Common myeloid progenitor, CD34-positive (primary cell): Measurements from ENCODE around the gene CNPPD1.

ENCODE experiments used
- CTCF ChIA-PET: fragments of 350-600 bp; sonication (Branson Sonifier 250); formaldehyde crosslinking; loops from one replicate; lab custom pipeline; 2021; ENCODE audit warnings: antibody characterized with exemption; lab: Charles Lee
- POLR2A ChIA-PET: fragments of 350-600 bp; sonication (Branson Sonifier 250); formaldehyde crosslinking; loops from one replicate; lab custom pipeline; 2021; ENCODE audit warnings: antibody characterized with exemption; lab: Charles Lee
- DNase-seq, 3 donors: peaks; one replicate each; pipeline versions ENCODE4 v3.0.0 to v3.0.0-alpha.2; 2013
- H3K27ac ChIP-seq, 2 experiments: 1 replicate in 1 of 2; 2 replicates in 1 of 2; pipeline ENCODE4 v1.7.0; 2013; ENCODE audit warnings: inconsistent platforms in 2 of 2, low read length in 2 of 2, mild to moderate bottlenecking in 2 of 2, low read depth in 1 of 2, moderate library complexity in 1 of 2; ENCODE audit not compliant: severe bottlenecking in 2 of 2, insufficient read depth in 1 of 2, poor library complexity in 1 of 2
- H3K27me3 ChIP-seq, 5 experiments: replicated peaks in 2 of 5; 1 replicate in 3 of 5; 2 replicates in 2 of 5; pipeline versions ENCODE4 v1.6.1 to v1.7.0; 2013; ENCODE audit warnings: low read length in 4 of 5, mild to moderate bottlenecking in 2 of 5, moderate library complexity in 2 of 5, inconsistent platforms in 1 of 5; ENCODE audit not compliant: insufficient read depth in 5 of 5, control insufficient read depth in 4 of 5
- H3K36me3 ChIP-seq, 4 experiments: 1 replicate in 2 of 4; 2 replicates in 2 of 4; pipeline versions ENCODE4 v1.6.1 to v1.7.0; 2013; ENCODE audit warnings: low read length in 3 of 4, control low read depth in 1 of 4, mild to moderate bottlenecking in 1 of 4; ENCODE audit not compliant: control insufficient read depth in 4 of 4, insufficient read depth in 4 of 4
- H3K4me1 ChIP-seq, 4 experiments: 1 replicate in 3 of 4; 2 replicates in 1 of 4; pipeline versions ENCODE4 v1.6.1 to v1.7.1; 2013; ENCODE audit warnings: low read length in 3 of 4, mild to moderate bottlenecking in 3 of 4, control low read depth in 1 of 4, inconsistent platforms in 1 of 4, moderate library complexity in 1 of 4; ENCODE audit not compliant: control insufficient read depth in 4 of 4, insufficient read depth in 4 of 4; ENCODE audit errors: control extremely low read depth in 1 of 4
- H3K4me3 ChIP-seq, 7 experiments: 1 replicate in 4 of 7; 2 replicates in 3 of 7; pipeline versions ENCODE4 v1.5.1 to v1.7.0; 2013; ENCODE audit warnings: mild to moderate bottlenecking in 7 of 7, low read length in 6 of 7, moderate library complexity in 6 of 7, inconsistent platforms in 2 of 7, low read depth in 2 of 7, control low read depth in 1 of 7; ENCODE audit not compliant: insufficient read depth in 4 of 7, control insufficient read depth in 1 of 7; ENCODE audit errors: extremely low read depth in 1 of 7
- H3K9me3 ChIP-seq, 5 experiments: 1 replicate in 4 of 5; 2 replicates in 1 of 5; pipeline versions ENCODE4 v1.6.1 to v1.7.1; 2013; ENCODE audit warnings: low read length in 4 of 5, mild to moderate bottlenecking in 2 of 5, inconsistent platforms in 1 of 5, low read depth in 1 of 5, moderate library complexity in 1 of 5; ENCODE audit not compliant: control insufficient read depth in 4 of 5, insufficient read depth in 2 of 5; ENCODE audit errors: control extremely low read depth in 1 of 5
- WGBS: methylation state at CpG from one replicate; pipeline ENCODE4 v1.1.5; 2013; ENCODE audit not compliant: insufficient coverage; 5-methylcytosine and 5-hydroxymethylcytosine counted together

The CNPPD1 gene

DNA sequence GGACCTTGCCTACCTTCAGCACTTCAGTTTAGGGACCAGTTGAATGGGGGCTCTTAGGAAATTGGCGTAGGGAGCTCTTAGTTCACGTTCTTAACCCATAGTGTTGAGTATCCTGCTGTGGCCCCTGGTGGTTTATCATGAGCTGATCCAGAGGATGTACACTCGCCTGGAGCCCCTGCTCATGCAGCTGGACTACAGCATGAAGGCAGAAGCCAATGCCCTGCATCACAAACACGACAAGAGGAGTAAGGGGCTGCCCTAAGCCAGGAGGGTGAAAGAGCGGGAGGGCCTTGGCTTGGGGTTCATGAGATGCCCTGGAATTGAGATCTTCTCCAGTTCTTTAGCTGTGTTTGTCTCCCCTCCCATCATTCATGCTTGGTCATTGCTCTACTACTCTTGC lies 4.2 kb upstream of the CNPPD1 start:
- WGBS = 90% methylated on average over 4 of the region's 5 CpGs
- Histone ChIP-seq H3K4me3 (no peak overlapping the region), H3K27ac (peak overlapping the region in 1 of 2 experiments; percentile 8), H3K4me1 (peaks cover 7 to 62% (median 44%) of the 10 kb centered on the region in 4 experiments), H3K27me3 (no peaks in the 10 kb centered on the region), H3K9me3 (no peaks in the 10 kb centered on the region), H3K36me3 (peaks cover 10 to 58% (median 50%) of the 10 kb centered on the region in 4 experiments)
- DNase-seq = no peak
- ChIA-PET POLR2A (no interaction called here), CTCF (interaction anchor here (0.8 to 7.4 kb wide), 10 partner anchors 10 to 97 kb away, joined by 3 to 84 read pairs (median 4); partner anchors contain the start of genes SLC23A3 and ZFAND2B)

DNA sequence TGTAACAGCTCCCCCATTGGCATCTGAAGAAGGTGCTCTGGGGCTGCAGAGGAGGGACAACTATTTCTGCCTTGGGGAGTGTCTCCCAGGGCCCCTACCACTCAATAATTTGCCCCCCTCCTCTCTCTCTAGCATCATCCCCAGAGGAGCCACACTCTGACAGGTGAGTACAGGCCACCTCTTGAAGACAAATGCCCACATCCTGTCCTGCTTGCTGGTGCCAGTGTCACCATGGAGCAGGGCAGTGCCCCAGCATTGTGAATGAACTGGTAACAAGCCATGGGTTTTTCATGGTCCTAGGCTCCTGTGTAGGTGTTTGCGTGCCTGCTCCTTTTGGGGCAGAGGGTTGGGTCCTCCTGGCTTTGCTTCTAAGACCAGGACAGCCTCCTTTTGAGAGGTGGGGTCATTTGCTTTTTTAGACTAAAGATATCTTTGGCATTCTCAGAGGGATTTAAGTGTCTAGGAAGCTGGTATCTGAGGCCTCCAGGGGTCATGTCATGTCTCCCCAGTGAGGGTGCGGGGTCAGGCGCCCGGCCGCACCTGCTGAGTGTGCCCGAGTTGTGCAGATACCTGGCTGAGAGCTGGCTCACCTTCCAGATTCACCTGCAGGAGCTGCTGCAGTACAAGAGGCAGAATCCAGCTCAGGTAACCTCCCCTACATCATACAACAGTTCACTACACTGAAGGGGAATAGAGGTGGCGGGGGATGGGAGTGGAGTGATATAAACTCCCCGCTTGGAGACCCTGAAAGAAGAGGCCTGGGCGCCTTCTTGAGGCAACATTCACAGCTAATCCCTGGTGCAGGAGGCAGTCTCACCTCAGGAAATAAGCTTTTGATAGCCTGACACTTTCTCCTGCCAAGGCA lies 3.1 kb upstream of the CNPPD1 start:
- no peak for DNase-seq
- POLR2A ChIA-PET = interaction anchor here (0.6 kb wide), 1 partner anchor 32 kb away, joined by 4 read pairs; no protein-coding TSS in a partner anchor
- Histone ChIP-seq H3K9me3 (no peaks in the 10 kb centered on the region), H3K27ac (no peak overlapping the region), H3K36me3 (peaks cover 12 to 53% (median 49%) of the 10 kb centered on the region in 4 experiments), H3K4me3 (peak overlapping the region in 4 of 7 experiments; percentile 75 to 95 (median 88)), H3K27me3 (no peaks in the 10 kb centered on the region), H3K4me1 (peaks cover 12 to 69% (median 51%) of the 10 kb centered on the region in 4 experiments)
- 99% methylated on average over 6 of the region's 9 CpGs for WGBS
- CTCF ChIA-PET = interaction anchor here (0.8 to 7.4 kb wide), 9 partner anchors 9 to 30 kb away, joined by 3 to 84 read pairs (median 4); partner anchors contain the start of genes SLC23A3 and ZFAND2B

DNA sequence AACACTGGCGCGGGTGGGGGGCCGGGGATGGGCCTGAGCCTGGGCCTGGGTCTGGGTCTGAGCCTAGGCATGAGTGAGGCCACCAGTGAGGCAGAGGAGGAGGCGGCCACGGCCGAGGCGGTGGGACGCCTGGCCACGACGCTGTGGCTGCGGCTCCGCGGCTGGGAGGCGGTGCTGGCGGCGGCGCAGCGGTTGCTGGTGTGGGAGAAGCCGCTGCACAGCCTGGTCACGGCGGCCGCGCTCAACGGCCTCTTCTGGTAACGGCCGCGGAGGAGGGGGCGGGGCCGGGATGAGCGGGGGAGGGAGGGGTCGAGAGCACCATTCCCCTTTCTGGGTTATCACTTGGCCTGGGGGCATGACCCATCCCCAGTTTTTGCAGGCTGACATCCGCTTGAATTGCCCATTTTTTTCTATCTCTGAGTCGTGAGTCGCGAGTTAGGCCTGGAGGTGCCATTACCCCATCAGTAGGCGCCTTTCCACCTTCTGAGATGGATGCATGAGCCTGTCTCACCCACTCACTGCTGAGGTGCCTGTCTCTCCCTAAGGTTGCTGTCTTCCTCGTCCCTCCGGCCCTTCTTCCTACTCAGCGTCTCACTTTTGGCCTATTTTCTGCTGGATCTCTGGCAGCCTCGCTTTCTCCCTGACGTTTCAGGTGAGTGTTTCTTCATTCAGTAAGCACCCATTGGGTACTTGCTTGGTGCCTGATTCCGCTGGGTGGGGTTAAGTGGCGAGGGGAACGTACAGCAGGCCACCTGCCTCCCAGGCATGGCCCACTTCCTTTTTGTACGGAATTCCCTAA lies 1.9 kb upstream of the CNPPD1 start:
- CTCF ChIA-PET = interaction anchor here (0.9 to 7.4 kb wide), 6 partner anchors 7 to 31 kb away, joined by 3 to 84 read pairs (median 22); partner anchors contain the start of genes SLC23A3 and ZFAND2B
- H3K9me3 ChIP-seq = no peaks in the 10 kb centered on the region
- peaks cover 12 to 57% (median 47%) of the 10 kb centered on the region in 4 experiments for H3K36me3 ChIP-seq
- no peak for DNase-seq
- H3K27me3 ChIP-seq = no peaks in the 10 kb centered on the region
- WGBS = 3% methylated on average over 29 of the region's 45 CpGs
- POLR2A ChIA-PET = no interaction called here
- H3K4me1 ChIP-seq = peaks cover 12 to 72% (median 51%) of the 10 kb centered on the region in 4 experiments
- peak overlapping the region; percentile 59 to 95 (median 75) for H3K4me3 ChIP-seq
- peak overlapping the region; percentile 12 to 94 for H3K27ac ChIP-seq

DNA sequence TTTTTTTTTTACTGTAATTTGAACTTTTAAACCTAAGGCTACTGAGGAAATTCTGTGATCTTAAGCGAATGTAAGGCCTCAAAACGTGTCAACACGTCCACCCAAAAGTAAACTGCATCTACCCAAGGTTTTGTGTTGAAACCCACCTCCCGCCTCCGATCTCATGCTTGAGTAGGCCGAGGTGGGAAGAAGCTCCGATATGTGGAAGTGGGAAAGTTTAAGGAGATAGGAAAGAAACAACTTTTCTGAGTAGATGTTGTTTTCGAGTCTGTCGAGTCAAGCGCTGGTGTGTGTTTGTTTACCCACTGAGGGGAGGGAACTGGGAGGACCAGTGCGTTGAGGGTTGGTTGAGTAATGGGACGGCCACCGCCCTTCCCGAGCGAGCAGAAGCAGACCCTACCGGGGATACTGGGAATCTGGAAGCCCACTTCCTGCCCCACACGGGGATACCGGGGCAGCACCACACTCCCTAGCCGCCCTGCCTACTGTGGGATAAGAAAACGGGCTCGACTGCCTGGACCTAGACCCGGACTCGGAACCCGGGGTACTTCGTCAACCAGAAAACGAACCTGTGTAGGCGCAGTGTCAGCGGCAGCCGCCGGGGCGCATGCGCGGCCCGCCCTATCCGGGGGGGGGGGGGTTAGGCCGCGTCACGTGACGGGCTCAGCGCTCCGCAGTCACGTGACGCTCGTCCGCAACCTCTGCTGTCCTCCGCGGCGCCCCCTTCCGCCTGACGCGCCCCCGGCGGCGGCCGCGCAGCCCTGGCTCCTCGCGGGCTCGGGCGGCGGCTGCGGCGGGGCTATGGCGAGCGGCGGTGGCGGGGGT lies 1.0 kb upstream of the CNPPD1 start, which contains the start of gene RETREG2:
Gene RETREG2, plus strand, starts transcription at position 724 of the 825 bp plus-strand sequence. Its CDS starts 78 bp downstream, at position 802.
- POLR2A ChIA-PET = interaction anchor here (0.6 kb wide), 1 partner anchor 40 kb away, joined by 3 read pairs; no protein-coding TSS in a partner anchor
- CTCF ChIA-PET = interaction anchor here (1.8 to 9.4 kb wide), 4 partner anchors 15 to 36 kb away, joined by 6 to 238 read pairs (median 58); partner anchors contain the start of genes ABCB6, NHEJ1 and ZFAND2B
- Histone ChIP-seq H3K9me3 (no peaks in the 10 kb centered on the region), H3K27me3 (no peaks in the 10 kb centered on the region), H3K27ac (peak within 1 kb of the TSS; percentile 62 to 94), H3K4me1 (peaks cover 12 to 65% (median 50%) of the 10 kb centered on the region in 4 experiments), H3K4me3 (peak within 1 kb of the TSS; percentile 74 to 95 (median 75)), H3K36me3 (peaks cover 10 to 57% (median 42%) of the 10 kb centered on the region in 4 experiments)
- under 1% methylated on average over 57 of the region's 67 CpGs for WGBS
- DNase-seq = peak; percentile 92 to 95 (median 95)

DNA sequence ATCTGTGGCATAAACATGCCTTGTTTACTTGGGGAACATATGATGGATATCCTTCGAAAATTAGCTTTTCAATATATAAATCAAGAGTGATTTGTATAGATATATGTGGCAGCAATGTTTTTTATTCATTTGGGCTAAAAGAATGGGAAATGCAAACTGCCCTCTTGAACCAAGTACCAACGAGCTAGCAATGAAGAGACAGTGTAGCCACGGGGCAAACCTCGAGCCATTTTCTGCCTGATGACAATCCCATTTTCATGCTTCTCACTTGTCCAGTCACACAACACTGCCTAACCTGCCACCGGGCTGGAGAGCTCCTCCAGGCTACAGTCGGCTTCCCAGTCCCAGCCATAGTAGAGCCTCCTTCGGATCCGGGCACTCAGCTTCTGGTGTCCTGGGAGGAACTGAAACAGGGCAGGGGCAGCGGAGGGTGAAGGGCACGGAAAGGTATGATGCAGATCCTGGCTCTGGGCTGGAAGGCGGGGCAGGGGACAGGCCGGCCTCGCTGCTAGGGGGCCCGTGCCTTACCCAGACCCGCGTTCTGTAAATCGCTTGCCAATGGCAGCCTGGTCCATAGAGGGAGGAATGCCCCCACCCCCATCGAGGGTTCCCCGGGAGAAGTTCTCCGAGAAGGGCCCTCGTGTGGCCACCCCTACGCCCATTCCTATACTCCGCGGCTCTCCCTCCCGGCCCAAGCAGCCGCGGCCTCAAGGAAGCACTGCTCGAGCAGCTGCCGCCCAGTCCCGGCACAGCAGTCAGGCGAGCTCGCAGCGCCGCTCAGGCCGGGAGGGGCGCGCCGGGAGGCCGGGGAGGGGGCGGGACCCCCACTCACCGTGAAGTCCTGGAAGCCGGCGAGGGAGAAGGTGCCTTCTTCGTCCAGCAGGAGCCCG lies 552 bp downstream of the CNPPD1 start:
- CTCF ChIA-PET = interaction anchor here (0.9 to 9.4 kb wide), 13 partner anchors 10 to 119 kb away, joined by 3 to 238 read pairs (median 6); partner anchors contain the start of genes ABCB6, NHEJ1 and ZFAND2B
- Histone ChIP-seq H3K27me3 (no peaks in the 10 kb centered on the region), H3K9me3 (no peaks in the 10 kb centered on the region), H3K4me3 (peak overlapping the region; percentile 74 to 95 (median 75)), H3K4me1 (peaks cover 12 to 49% (median 39%) of the 10 kb centered on the region in 4 experiments), H3K27ac (peak overlapping the region; percentile 62 to 94), H3K36me3 (peaks cover 12 to 54% (median 37%) of the 10 kb centered on the region in 4 experiments)
- POLR2A ChIA-PET = interaction anchor here (0.8 to 1.4 kb wide), 2 partner anchors 28 to 69 kb away, joined by 3 to 4 read pairs; partner anchors contain the start of genes GLB1L and STK16
- 0% methylated on average over 42 of the region's 45 CpGs for WGBS
- peak in 1 of 3 donors; percentile 39 for DNase-seq
